ENCODE data around the gene CCNYL1.

CCNYL1 gene

GRCh38 chr2:207710814-207711740 lies at the start of gene CCNYL1:
TSS of gene CCNYL1 (plus strand) at chr2:207711640. CDS start at chr2:207711897, 257 bp downstream.
- peak within 1 kb of the TSS; percentile 87 for H3K9ac ChIP-seq (ENCODE audit: low read length)
- H3K36me3 ChIP-seq (ENCODE audit: control insufficient read depth, insufficient read depth, low read length), result no peaks in the 10 kb centered on the region
- no peaks in the 10 kb centered on the region for H3K9me3 ChIP-seq (ENCODE audit: control insufficient read depth, low read length)
- H3K4me1 ChIP-seq (ENCODE audit: control insufficient read depth, insufficient read depth, low read length), result peaks cover 13% of the 10 kb centered on the region
- peak within 1 kb of the TSS; percentile 93 for H3K4me3 ChIP-seq (ENCODE audit: low read length)
- no peaks in the 10 kb centered on the region for H3K27me3 ChIP-seq (ENCODE audit: control insufficient read depth, insufficient read depth, low read length)

DNA sequence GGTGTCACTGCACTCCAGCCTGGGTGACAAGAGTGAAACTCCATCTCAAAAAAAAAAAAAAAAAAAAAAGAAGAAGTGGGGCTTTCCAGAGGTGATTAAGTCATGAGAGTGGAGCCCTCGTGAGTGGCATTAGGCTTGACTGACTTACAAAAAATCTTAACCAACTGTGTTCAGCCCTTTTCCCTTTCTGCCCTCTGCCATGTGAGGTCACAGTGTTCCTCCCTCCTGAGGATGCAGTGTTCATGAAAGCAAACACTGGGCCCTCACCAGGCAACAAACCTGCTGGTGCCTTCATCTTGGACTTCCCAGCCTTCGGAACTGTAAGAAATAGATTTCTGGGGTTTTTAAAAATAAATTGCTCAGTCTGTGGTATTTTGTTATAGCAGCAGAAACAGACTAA lies 49.2 kb upstream of the CCNYL1 start:
- H3K9ac ChIP-seq (ENCODE audit: low read length), result no peak overlapping the region
- H3K9me3 ChIP-seq (ENCODE audit: control insufficient read depth, low read length), result no peaks in the 10 kb centered on the region
- no peaks in the 10 kb centered on the region for H3K4me1 ChIP-seq (ENCODE audit: control insufficient read depth, insufficient read depth, low read length)
- no peak overlapping the region for H3K4me3 ChIP-seq (ENCODE audit: low read length)
- no peaks in the 10 kb centered on the region for H3K27me3 ChIP-seq (ENCODE audit: control insufficient read depth, insufficient read depth, low read length)
- no peaks in the 10 kb centered on the region for H3K36me3 ChIP-seq (ENCODE audit: control insufficient read depth, insufficient read depth, low read length)

- H3K9ac ChIP-seq (ENCODE audit: low read length), result no peak overlapping the region
- H3K4me3 ChIP-seq (ENCODE audit: low read length), result no peak overlapping the region
- H3K9me3 ChIP-seq (ENCODE audit: control insufficient read depth, low read length), result no peaks in the 10 kb centered on the region
- H3K4me1 ChIP-seq (ENCODE audit: control insufficient read depth, insufficient read depth, low read length), result no peaks in the 10 kb centered on the region
- no peaks in the 10 kb centered on the region for H3K36me3 ChIP-seq (ENCODE audit: control insufficient read depth, insufficient read depth, low read length)
- no peaks in the 10 kb centered on the region for H3K27me3 ChIP-seq (ENCODE audit: control insufficient read depth, insufficient read depth, low read length)
These were observed 47.4 kb upstream of the CCNYL1 start for GRCh38 chr2:207663870-207664545.

- Histone ChIP-seq H3K4me1 (ENCODE audit: control insufficient read depth, insufficient read depth, low read length) (no peaks in the 10 kb centered on the region), H3K4me3 (ENCODE audit: low read length) (no peak overlapping the region), H3K36me3 (ENCODE audit: control insufficient read depth, insufficient read depth, low read length) (no peaks in the 10 kb centered on the region), H3K9ac (ENCODE audit: low read length) (no peak overlapping the region), H3K9me3 (ENCODE audit: control insufficient read depth, low read length) (no peaks in the 10 kb centered on the region), H3K27me3 (ENCODE audit: control insufficient read depth, insufficient read depth, low read length) (no peaks in the 10 kb centered on the region)
These were observed 40.6 kb upstream of the CCNYL1 start for GRCh38 chr2:207670887-207671286.

GRCh38 chr2:207673431-207673830 lies 38.0 kb upstream of the CCNYL1 start:
- no peaks in the 10 kb centered on the region for H3K36me3 ChIP-seq (ENCODE audit: control insufficient read depth, insufficient read depth, low read length)
- no peak overlapping the region for H3K4me3 ChIP-seq (ENCODE audit: low read length)
- no peaks in the 10 kb centered on the region for H3K27me3 ChIP-seq (ENCODE audit: control insufficient read depth, insufficient read depth, low read length)
- no peaks in the 10 kb centered on the region for H3K4me1 ChIP-seq (ENCODE audit: control insufficient read depth, insufficient read depth, low read length)
- H3K9me3 ChIP-seq (ENCODE audit: control insufficient read depth, low read length), result no peaks in the 10 kb centered on the region
- H3K9ac ChIP-seq (ENCODE audit: low read length), result no peak overlapping the region

- no peak overlapping the region for H3K9ac ChIP-seq (ENCODE audit: low read length)
- no peaks in the 10 kb centered on the region for H3K9me3 ChIP-seq (ENCODE audit: control insufficient read depth, low read length)
- H3K36me3 ChIP-seq (ENCODE audit: control insufficient read depth, insufficient read depth, low read length), result no peaks in the 10 kb centered on the region
- no peaks in the 10 kb centered on the region for H3K4me1 ChIP-seq (ENCODE audit: control insufficient read depth, insufficient read depth, low read length)
- H3K27me3 ChIP-seq (ENCODE audit: control insufficient read depth, insufficient read depth, low read length), result no peaks in the 10 kb centered on the region
- no peak overlapping the region for H3K4me3 ChIP-seq (ENCODE audit: low read length)
These were observed 37.1 kb upstream of the CCNYL1 start for GRCh38 chr2:207674266-207674774.

DNA sequence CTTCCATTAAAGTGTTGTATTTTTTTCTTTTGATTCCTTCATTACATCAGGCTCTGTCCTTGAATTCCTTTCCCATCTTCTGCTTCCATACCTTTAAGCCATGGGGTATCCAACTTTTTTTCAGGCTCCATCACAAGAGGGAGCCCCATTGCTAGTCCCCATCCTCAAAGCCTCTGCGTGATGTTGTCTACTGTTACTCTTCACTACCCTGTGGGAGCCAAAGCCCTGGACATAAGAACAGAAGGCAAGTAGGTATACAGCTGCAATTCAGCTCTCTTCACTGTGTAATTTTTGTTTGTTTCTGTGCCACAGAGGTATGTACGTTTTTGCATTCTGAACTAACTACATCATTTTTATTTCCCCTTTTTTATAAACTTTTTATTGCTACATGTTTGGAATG lies 36.6 kb upstream of the CCNYL1 start:
- H3K9me3 ChIP-seq (ENCODE audit: control insufficient read depth, low read length), result no peaks in the 10 kb centered on the region
- H3K27me3 ChIP-seq (ENCODE audit: control insufficient read depth, insufficient read depth, low read length), result no peaks in the 10 kb centered on the region
- no peak overlapping the region for H3K9ac ChIP-seq (ENCODE audit: low read length)
- no peak overlapping the region for H3K4me3 ChIP-seq (ENCODE audit: low read length)
- no peaks in the 10 kb centered on the region for H3K4me1 ChIP-seq (ENCODE audit: control insufficient read depth, insufficient read depth, low read length)
- H3K36me3 ChIP-seq (ENCODE audit: control insufficient read depth, insufficient read depth, low read length), result no peaks in the 10 kb centered on the region

GRCh38 chr2:207676827-207677354 lies 34.5 kb upstream of the CCNYL1 start:
- Histone ChIP-seq H3K9ac (ENCODE audit: low read length) (no peak overlapping the region), H3K27me3 (ENCODE audit: control insufficient read depth, insufficient read depth, low read length) (no peaks in the 10 kb centered on the region), H3K36me3 (ENCODE audit: control insufficient read depth, insufficient read depth, low read length) (no peaks in the 10 kb centered on the region), H3K4me3 (ENCODE audit: low read length) (no peak overlapping the region), H3K9me3 (ENCODE audit: control insufficient read depth, low read length) (no peaks in the 10 kb centered on the region), H3K4me1 (ENCODE audit: control insufficient read depth, insufficient read depth, low read length) (no peaks in the 10 kb centered on the region)

DNA sequence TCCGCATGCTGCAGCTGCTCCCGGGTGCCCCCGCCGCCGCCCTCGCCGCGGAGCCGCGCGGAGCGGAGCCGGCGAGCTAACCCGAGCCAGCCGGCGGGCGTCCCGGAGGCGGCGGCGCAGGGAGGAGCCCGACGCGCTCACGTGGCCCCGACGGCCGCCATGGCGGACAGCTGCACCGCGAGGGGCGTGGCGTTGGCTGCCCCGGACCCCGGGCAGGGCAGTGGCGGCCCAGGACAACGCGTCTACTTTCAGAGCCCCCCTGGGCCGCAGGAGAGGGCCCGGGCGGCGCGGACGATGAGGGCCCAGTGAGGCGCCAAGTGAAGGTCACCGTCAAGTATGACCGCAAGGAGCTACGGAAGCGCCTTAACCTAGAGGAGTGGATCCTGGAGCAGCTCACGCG lies 30.0 kb upstream of the CCNYL1 start:
- no peaks in the 10 kb centered on the region for H3K4me1 ChIP-seq (ENCODE audit: control insufficient read depth, insufficient read depth, low read length)
- H3K9me3 ChIP-seq (ENCODE audit: control insufficient read depth, low read length), result no peaks in the 10 kb centered on the region
- no peaks in the 10 kb centered on the region for H3K36me3 ChIP-seq (ENCODE audit: control insufficient read depth, insufficient read depth, low read length)
- H3K9ac ChIP-seq (ENCODE audit: low read length), result no peak overlapping the region
- no peaks in the 10 kb centered on the region for H3K27me3 ChIP-seq (ENCODE audit: control insufficient read depth, insufficient read depth, low read length)
- no peak overlapping the region for H3K4me3 ChIP-seq (ENCODE audit: low read length)

DNA sequence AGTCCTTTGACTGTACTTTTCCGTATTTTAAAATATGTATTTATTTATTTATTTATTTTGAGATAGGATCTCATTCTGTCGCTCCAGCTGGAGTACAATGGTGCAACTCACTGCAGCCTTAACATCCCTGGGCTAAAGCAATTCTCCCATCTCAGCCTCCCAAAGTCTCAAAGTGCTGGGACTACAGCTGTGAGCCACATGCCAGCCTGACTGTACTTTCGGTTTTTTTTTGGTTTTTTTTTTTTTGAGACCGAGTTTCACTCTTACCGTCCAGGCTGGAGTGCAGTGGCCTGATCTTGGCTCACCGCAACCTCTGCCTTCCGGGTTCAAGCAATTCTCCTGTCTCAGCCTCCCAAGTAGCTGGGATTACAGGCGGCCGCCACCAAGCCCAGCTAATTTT lies 28.9 kb upstream of the CCNYL1 start:
- Histone ChIP-seq H3K27me3 (ENCODE audit: control insufficient read depth, insufficient read depth, low read length) (no peaks in the 10 kb centered on the region), H3K4me1 (ENCODE audit: control insufficient read depth, insufficient read depth, low read length) (no peaks in the 10 kb centered on the region), H3K9ac (ENCODE audit: low read length) (no peak overlapping the region), H3K36me3 (ENCODE audit: control insufficient read depth, insufficient read depth, low read length) (no peaks in the 10 kb centered on the region), H3K9me3 (ENCODE audit: control insufficient read depth, low read length) (no peaks in the 10 kb centered on the region), H3K4me3 (ENCODE audit: low read length) (no peak overlapping the region)

GRCh38 chr2:207683438-207683837 lies 28.0 kb upstream of the CCNYL1 start:
- Histone ChIP-seq H3K36me3 (ENCODE audit: control insufficient read depth, insufficient read depth, low read length) (no peaks in the 10 kb centered on the region), H3K27me3 (ENCODE audit: control insufficient read depth, insufficient read depth, low read length) (no peaks in the 10 kb centered on the region), H3K4me1 (ENCODE audit: control insufficient read depth, insufficient read depth, low read length) (no peaks in the 10 kb centered on the region)

More at GRCh38 chr2:207683438-207683837, 28.0 kb upstream of the CCNYL1 start:
- Histone ChIP-seq H3K9ac (ENCODE audit: low read length) (no peak overlapping the region), H3K4me3 (ENCODE audit: low read length) (no peak overlapping the region), H3K9me3 (ENCODE audit: control insufficient read depth, low read length) (no peaks in the 10 kb centered on the region)
